HepG2 (cell line): ENCODE measurements around the gene SEPTIN2. TPM values are rescaled to one million over a fixed set of nuclear protein-coding genes. Genes with fewer than 3 reads are reported as not detected.

Experiments used
- BCLAF1 ChIP-seq: fragments of 450-650 bp; IDR thresholded peaks from 2 replicates; pipeline ENCODE4 v1.6.1; 2017; ENCODE audit warnings: mild to moderate bottlenecking
- CBX2 ChIP-seq, 2 experiments: fragments of 200-600 bp in 1 of 2; sonication (generic); formaldehyde crosslinking in 1 of 2; IDR thresholded peaks; 2 replicates each; pipeline versions ENCODE4 v1.7.0 to v1.8.1; 2018 to 2022; ENCODE audit warnings: low read depth in 2 of 2, low read length in 1 of 2, mild to moderate bottlenecking in 1 of 2, missing genetic modification reagents in 1 of 2
- CHCHD3 ChIP-seq: sonication (generic); formaldehyde crosslinking; IDR thresholded peaks from 2 replicates; pipeline ENCODE4 v1.8.0; 2022; ENCODE audit warnings: mild to moderate bottlenecking, missing genetic modification reagents, moderate library complexity
- DR1 ChIP-seq: sonication (generic); formaldehyde crosslinking; IDR thresholded peaks from 2 replicates; pipeline ENCODE4 v1.8.0; 2021; ENCODE audit warnings: mild to moderate bottlenecking, missing genetic modification reagents, inconsistent platforms
- HNRNPUL1 ChIP-seq: fragments of 200-400 bp; formaldehyde crosslinking; IDR thresholded peaks from 2 replicates; pipeline ENCODE4 v1.6.1; 2017; ENCODE audit warnings: low read depth, mild to moderate bottlenecking, low read length, moderate library complexity
- NFAT5 ChIP-seq: sonication (generic); formaldehyde crosslinking; IDR thresholded peaks from 2 replicates; pipeline ENCODE4 v1.4.0; 2020; ENCODE audit warnings: missing genetic modification reagents
- RFX3 ChIP-seq: IDR thresholded peaks from 2 replicates; pipeline ENCODE4 v1.6.1; 2016; ENCODE audit warnings: missing biosample characterization, missing genetic modification reagents
- SMAD3 ChIP-seq: sonication (generic); formaldehyde crosslinking; IDR thresholded peaks from 2 replicates; pipeline ENCODE4 v1.4.0; 2020; ENCODE audit warnings: missing genetic modification reagents
- SP5 ChIP-seq: IDR thresholded peaks from 2 replicates; pipeline ENCODE4 v1.6.1; 2016; ENCODE audit warnings: low read depth, borderline replicate concordance
- SRSF4 ChIP-seq: fragments of 200-400 bp; formaldehyde crosslinking; IDR thresholded peaks from one replicate; pipeline ENCODE4 v1.6.1; 2018; ENCODE audit warnings: mild to moderate bottlenecking, low read depth, low read length, moderate library complexity; ENCODE audit not compliant: poor library complexity, severe bottlenecking
- YEATS4 ChIP-seq: sonication (generic); formaldehyde crosslinking; IDR thresholded peaks from 2 replicates; pipeline ENCODE4 v1.4.0; 2020; ENCODE audit warnings: missing genetic modification reagents, borderline replicate concordance
- ZMYM4 ChIP-seq: sonication (generic); formaldehyde crosslinking; IDR thresholded peaks from 2 replicates; pipeline ENCODE4 v1.8.1; 2023; ENCODE audit warnings: mild to moderate bottlenecking, missing genetic modification reagents
- ZNF354B ChIP-seq: sonication (generic); formaldehyde crosslinking; IDR thresholded peaks from 2 replicates; pipeline ENCODE4 v1.8.0; 2022; ENCODE audit warnings: mild to moderate bottlenecking, missing genetic modification reagents
- ZNF530 ChIP-seq: sonication (generic); formaldehyde crosslinking; IDR thresholded peaks from 2 replicates; pipeline ENCODE4 v1.5.0; 2020; ENCODE audit warnings: low read depth, mild to moderate bottlenecking, missing genetic modification reagents
- ZNF644 ChIP-seq: IDR thresholded peaks from 2 replicates; pipeline ENCODE4 v1.6.1; 2016; ENCODE audit warnings: low read depth
- ZNF737 ChIP-seq: sonication (generic); formaldehyde crosslinking; IDR thresholded peaks from 2 replicates; pipeline ENCODE4 v1.5.0; 2020; ENCODE audit warnings: missing genetic modification reagents, mild to moderate bottlenecking, borderline replicate concordance
- ZSCAN29 ChIP-seq: sonication (generic); formaldehyde crosslinking; conservative IDR thresholded peaks from 2 replicates; pipeline ENCODE4 v1.4.0; 2020; ENCODE audit warnings: mild to moderate bottlenecking, missing genetic modification reagents
- polyA plus RNA-seq, 8 experiments: library from polyadenylated mRNA; depleted of rRNA in 3 of 8; stranded (reverse) in 7 of 8; unstranded in 1 of 8; fragments of >200 nt; fragmentation: Illumina TruSeq in 4 of 8; extraction: Trizol in 4 of 8; gene quantifications; 2 replicates each; pipeline versions ENCODE4 v1.2.1 to v1.2.3, GENCODE V29; 2011 to 2016; ENCODE audit warnings: low read depth in 4 of 8, missing spikeins in 1 of 8, mixed read lengths in 1 of 8; ENCODE audit not compliant: insufficient read depth in 1 of 8
- total RNA-seq, 5 experiments: library from RNA; depleted of rRNA; stranded (reverse); fragments of >200 nt; fragmentation: Illumina TruSeq; extraction: Trizol; gene quantifications; 2 replicates each; pipeline ENCODE4 v1.2.3, GENCODE V29; 2016; ENCODE audit warnings: low read depth in 1 of 5
- TF ChIP-seq, protein P1 (sequence below): sonication (generic); formaldehyde crosslinking; IDR thresholded peaks from 2 replicates; pipeline ENCODE4 v1.5.1; 2020; ENCODE audit warnings: missing genetic modification reagents, mild to moderate bottlenecking, borderline replicate concordance

The SEPTIN2 gene
- total and polyA plus RNA-seq, 2 of the 13 experiments (the other 11 are each of a cell fraction or from before 2014, with no cell fraction given): 493 to 733 TPM

GRCh38 chr2:241315093-241315878 is 439 bp upstream of the SEPTIN2 start, which contains the start of gene HDLBP (continued):
- no peak; the same call in 1 of the 2 replicates for TF ChIP-seq NFAT5 (CRISPR knock-in tag)
- peak; percentile 22; the same call in 1 of the 2 replicates for TF ChIP-seq RFX3 (CRISPR knock-in tag)
- TF ChIP-seq CHCHD3 (CRISPR knock-in tag): no peak
- no peak for TF ChIP-seq SMAD3 (CRISPR knock-in tag)
- peak; percentile 97 for TF ChIP-seq YEATS4 (CRISPR knock-in tag)
- no peak for TF ChIP-seq HNRNPUL1
- no peak for TF ChIP-seq ZNF530 (CRISPR knock-in tag)
- no peak for TF ChIP-seq SRSF4
- no peak for TF ChIP-seq BCLAF1
- no peak for TF ChIP-seq ZNF737 (CRISPR knock-in tag)
- peak; percentile 64; the same call in 1 of the 2 replicates for TF ChIP-seq ZNF644 (CRISPR knock-in tag)
- TF ChIP-seq, protein P1, sequence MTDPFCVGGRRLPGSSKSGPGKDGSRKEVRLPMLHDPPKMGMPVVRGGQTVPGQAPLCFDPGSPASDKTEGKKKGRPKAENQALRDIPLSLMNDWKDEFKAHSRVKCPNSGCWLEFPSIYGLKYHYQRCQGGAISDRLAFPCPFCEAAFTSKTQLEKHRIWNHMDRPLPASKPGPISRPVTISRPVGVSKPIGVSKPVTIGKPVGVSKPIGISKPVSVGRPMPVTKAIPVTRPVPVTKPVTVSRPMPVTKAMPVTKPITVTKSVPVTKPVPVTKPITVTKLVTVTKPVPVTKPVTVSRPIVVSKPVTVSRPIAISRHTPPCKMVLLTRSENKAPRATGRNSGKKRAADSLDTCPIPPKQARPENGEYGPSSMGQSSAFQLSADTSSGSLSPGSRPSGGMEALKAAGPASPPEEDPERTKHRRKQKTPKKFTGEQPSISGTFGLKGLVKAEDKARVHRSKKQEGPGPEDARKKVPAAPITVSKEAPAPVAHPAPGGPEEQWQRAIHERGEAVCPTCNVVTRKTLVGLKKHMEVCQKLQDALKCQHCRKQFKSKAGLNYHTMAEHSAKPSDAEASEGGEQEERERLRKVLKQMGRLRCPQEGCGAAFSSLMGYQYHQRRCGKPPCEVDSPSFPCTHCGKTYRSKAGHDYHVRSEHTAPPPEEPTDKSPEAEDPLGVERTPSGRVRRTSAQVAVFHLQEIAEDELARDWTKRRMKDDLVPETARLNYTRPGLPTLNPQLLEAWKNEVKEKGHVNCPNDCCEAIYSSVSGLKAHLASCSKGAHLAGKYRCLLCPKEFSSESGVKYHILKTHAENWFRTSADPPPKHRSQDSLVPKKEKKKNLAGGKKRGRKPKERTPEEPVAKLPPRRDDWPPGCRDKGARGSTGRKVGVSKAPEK (CRISPR knock-in tag): no peak; the same call in 1 of the 2 replicates
- TF ChIP-seq ZSCAN29 (CRISPR knock-in tag): peak; percentile 91; the same call in 1 of the 2 replicates
- peak; percentile 60 for TF ChIP-seq SP5 (CRISPR knock-in tag)
- peak; percentile 88 for TF ChIP-seq DR1 (CRISPR knock-in tag)
- no peak; the same call in 1 of the 2 replicates for TF ChIP-seq ZNF354B (CRISPR knock-in tag)
- TF ChIP-seq ZMYM4 (CRISPR knock-in tag): peak; percentile 98
- no peak for TF ChIP-seq CBX2 (IDR thresholded peaks at IDR 0.05; ENCODE audit: low read depth, low read length)
- no peak; the same call in 1 of the 2 replicates for TF ChIP-seq CBX2 (CRISPR knock-in tag; IDR thresholded peaks at IDR 0.05; ENCODE audit: low read depth)
